Thymus (tissue), 11 donors: ENCODE data around the gene CEP152. TPM values are rescaled to one million over a fixed set of nuclear protein-coding genes. Genes with fewer than 3 reads are reported as not detected.

Source experiments
- DNase-seq, 9 donors: peaks; one replicate each; pipeline ENCODE4 v3.0.0-alpha.2; 2013; ENCODE audit warnings: low spot score in 9 of 9, low read depth in 6 of 9, missing footprints in 1 of 9
- H3K27ac ChIP-seq, 2 donors: one replicate each; pipeline ENCODE4 v1.5.1; 2013; ENCODE audit warnings: control low read depth in 1 of 2, low read depth in 1 of 2, low read length in 1 of 2, mild to moderate bottlenecking in 1 of 2, moderate library complexity in 1 of 2
- H3K27me3 ChIP-seq, 2 donors: one replicate each; pipeline ENCODE4 v1.5.1; 2013; ENCODE audit warnings: low read length in 1 of 2; ENCODE audit not compliant: control insufficient read depth in 2 of 2, insufficient read depth in 1 of 2
- H3K36me3 ChIP-seq, 2 donors: one replicate each; pipeline ENCODE4 v1.5.1; 2013; ENCODE audit warnings: low read length in 1 of 2, mild to moderate bottlenecking in 1 of 2, moderate library complexity in 1 of 2; ENCODE audit not compliant: control insufficient read depth in 2 of 2, insufficient read depth in 2 of 2
- H3K4me1 ChIP-seq, 2 donors: one replicate each; pipeline ENCODE4 v1.5.1; 2013; ENCODE audit warnings: low read length in 2 of 2; ENCODE audit not compliant: control insufficient read depth in 2 of 2, insufficient read depth in 2 of 2
- H3K4me3 ChIP-seq, 2 donors: one replicate each; pipeline ENCODE4 v1.5.1; 2013; ENCODE audit warnings: low read length in 2 of 2, control low read depth in 1 of 2, mild to moderate bottlenecking in 1 of 2
- H3K9me3 ChIP-seq, 2 donors: one replicate each; pipeline ENCODE4 v1.5.1; 2013; ENCODE audit warnings: low read length in 1 of 2, mild to moderate bottlenecking in 1 of 2; ENCODE audit not compliant: control insufficient read depth in 2 of 2, insufficient read depth in 1 of 2
- WGBS: extraction: QIAGEN DNeasy Blood & Tissue Kit; methylation state at CpG from one replicate; pipeline ENCODE4 v1.1.7; 2013; 5-methylcytosine and 5-hydroxymethylcytosine counted together
- polyA plus RNA-seq: library from polyadenylated mRNA; stranded (reverse); fragments of 200-250 nt; gene quantifications from one replicate; pipeline ENCODE4 v1.2.3, GENCODE V29; 2013
- total RNA-seq: library from RNA; stranded (reverse); fragments of 120-200 nt; gene quantifications from one replicate; pipeline ENCODE4 v1.2.4, GENCODE V29; 2013
- donor health status: healthy.

CEP152 gene
- total and polyA plus RNA-seq, 2 donors: 3.0 to 9.1 TPM

DNA sequence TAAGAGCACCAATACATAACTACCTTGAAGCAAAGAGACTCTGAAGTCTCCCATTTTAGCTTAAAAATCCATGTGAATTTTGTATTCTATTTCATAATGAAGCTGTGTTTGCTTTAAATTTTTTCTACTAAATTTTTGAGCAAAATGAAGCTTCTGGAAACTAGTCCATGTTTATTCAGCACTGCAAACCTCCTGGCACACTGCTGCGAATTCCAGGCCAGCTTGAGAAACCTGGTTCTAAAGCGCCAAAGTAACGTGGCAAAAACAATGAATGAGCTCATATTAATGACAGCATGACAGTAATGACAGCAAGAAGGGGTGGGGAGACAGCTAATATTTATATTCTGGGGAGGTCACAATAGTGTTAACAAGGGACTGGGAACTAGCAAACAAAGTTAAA lies 25.7 kb downstream of the CEP152 start:
- Histone ChIP-seq H3K4me1 (no peaks in the 10 kb centered on the region), H3K27me3 (no peaks in the 10 kb centered on the region), H3K36me3 (peaks cover 14 to 41% of the 10 kb centered on the region in 2 donors), H3K4me3 (no peak overlapping the region), H3K9me3 (no peaks in the 10 kb centered on the region), H3K27ac (no peak overlapping the region)
- WGBS: 94% methylated on average over 3 of the region's 3 CpGs
- DNase-seq: no peak

DNA sequence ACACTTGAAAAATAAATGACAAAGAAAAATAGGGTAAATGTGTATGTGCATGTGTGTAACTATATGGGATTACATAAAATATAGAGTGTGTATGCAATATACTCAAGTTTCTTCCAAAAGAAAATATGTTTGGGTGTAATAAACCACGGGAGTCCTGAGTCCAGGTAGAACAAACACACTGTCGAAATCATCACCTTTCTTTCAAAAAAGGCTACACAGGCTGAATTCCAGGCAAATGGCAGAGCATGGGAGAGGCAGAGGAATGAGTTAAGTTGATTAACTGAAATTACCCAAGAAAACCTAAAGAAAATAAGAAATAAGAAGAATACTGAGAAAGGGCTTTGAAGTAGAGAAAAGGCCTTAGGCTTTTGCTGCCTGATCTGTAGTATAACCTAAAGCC lies 26.1 kb downstream of the CEP152 start:
- Histone ChIP-seq H3K36me3 (peaks cover 14 to 43% of the 10 kb centered on the region in 2 donors), H3K4me1 (no peaks in the 10 kb centered on the region), H3K4me3 (no peak overlapping the region), H3K27me3 (no peaks in the 10 kb centered on the region), H3K9me3 (no peaks in the 10 kb centered on the region), H3K27ac (no peak overlapping the region)
- whole genome bisulfite sequencing: 97% methylated on average over 2 of the region's 2 CpGs
- no peak for DNase-seq

GRCh38 chr15:48782911-48783310 lies 28.0 kb downstream of the CEP152 start:
- 98% methylated on average over 2 of the region's 2 CpGs for WGBS
- no peak for DNase-seq

DNA sequence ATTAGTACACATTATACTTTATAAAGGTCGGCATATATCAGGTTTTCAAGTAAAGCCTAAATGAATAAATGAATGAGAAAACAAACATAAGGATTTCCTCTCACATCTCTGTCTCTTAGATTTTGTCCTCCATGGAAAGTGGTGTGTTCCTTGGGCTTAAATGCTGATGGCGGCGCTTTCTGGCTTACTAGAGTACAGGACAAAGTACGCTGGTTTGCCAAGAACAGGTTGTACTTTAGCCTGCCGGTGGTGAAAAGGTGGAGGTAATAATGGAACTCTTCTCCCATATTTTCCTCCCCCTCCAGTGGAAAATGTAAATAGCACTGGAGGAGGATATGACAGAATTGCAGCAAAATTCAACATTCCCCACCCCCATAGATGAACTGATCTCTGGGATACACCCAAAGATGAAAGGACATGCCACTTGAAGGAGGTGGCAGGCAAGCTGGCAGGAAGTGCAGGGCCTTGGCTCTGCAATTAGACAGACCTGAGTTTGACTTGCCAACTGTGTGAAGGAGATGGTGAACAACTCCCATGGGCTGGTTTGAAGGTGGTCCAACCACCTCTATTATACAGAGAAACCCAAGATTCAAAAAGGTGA lies 29.3 kb downstream of the CEP152 start:
- WGBS: 97% methylated on average over 5 of the region's 5 CpGs
- no peak overlapping the region for H3K4me3 ChIP-seq
- DNase-seq: no peak

More at GRCh38 chr15:48782911-48783310, 28.0 kb downstream of the CEP152 start:
- no peaks in the 10 kb centered on the region for H3K27me3 ChIP-seq
- H3K27ac ChIP-seq: no peak overlapping the region
- peaks cover 10 to 30% of the 10 kb centered on the region in 2 donors for H3K36me3 ChIP-seq
- H3K4me3 ChIP-seq: no peak overlapping the region
- H3K9me3 ChIP-seq: no peaks in the 10 kb centered on the region
- H3K4me1 ChIP-seq: no peaks in the 10 kb centered on the region

DNA sequence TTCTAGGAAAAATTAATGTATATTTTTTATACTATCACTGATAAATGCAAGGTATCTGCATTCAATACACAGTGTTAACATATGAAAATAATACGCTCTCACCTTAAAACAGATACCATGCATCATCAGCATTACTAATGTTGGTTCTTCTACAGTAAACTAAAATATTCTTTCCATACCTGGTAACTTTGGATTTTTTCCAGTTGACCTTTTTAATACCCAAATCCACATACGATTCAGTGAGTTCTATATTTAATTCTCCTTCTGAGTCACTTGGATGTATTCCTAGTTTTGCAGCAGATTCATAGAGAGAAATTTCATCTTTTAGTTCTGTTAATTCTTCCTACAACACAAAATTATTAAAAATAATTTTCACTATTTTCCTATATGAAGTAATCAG lies 29.9 kb downstream of the CEP152 start:
- H3K27me3 ChIP-seq: no peaks in the 10 kb centered on the region
- no peak overlapping the region for H3K27ac ChIP-seq
- no peak for DNase-seq
- no peak overlapping the region for H3K4me3 ChIP-seq
- H3K9me3 ChIP-seq: no peaks in the 10 kb centered on the region
- H3K36me3 ChIP-seq: peaks cover 10 to 27% of the 10 kb centered on the region in 2 donors
- no peaks in the 10 kb centered on the region for H3K4me1 ChIP-seq
- WGBS: 94% methylated on average over 2 of the region's 2 CpGs

More for the DNA sequence above, 29.3 kb downstream of the CEP152 start:
- H3K36me3 ChIP-seq: peaks cover 10 to 27% of the 10 kb centered on the region in 2 donors
- no peaks in the 10 kb centered on the region for H3K4me1 ChIP-seq
- H3K27me3 ChIP-seq: no peaks in the 10 kb centered on the region
- H3K9me3 ChIP-seq: no peaks in the 10 kb centered on the region
- H3K27ac ChIP-seq: no peak overlapping the region

GRCh38 chr15:48778331-48778730 lies 32.5 kb downstream of the CEP152 start:
- H3K4me1 ChIP-seq: no peaks in the 10 kb centered on the region
- no peak overlapping the region for H3K4me3 ChIP-seq
- no peaks in the 10 kb centered on the region for H3K9me3 ChIP-seq
- no peak overlapping the region for H3K27ac ChIP-seq
- H3K27me3 ChIP-seq: no peaks in the 10 kb centered on the region
- H3K36me3 ChIP-seq: peaks cover 10 to 22% of the 10 kb centered on the region in 2 donors
- no peak for DNase-seq
- 93% methylated on average over 10 of the region's 10 CpGs for WGBS

- Histone ChIP-seq H3K27me3 (no peaks in the 10 kb centered on the region), H3K4me1 (no peaks in the 10 kb centered on the region), H3K36me3 (peaks cover 10 to 17% of the 10 kb centered on the region in 2 donors), H3K4me3 (no peak overlapping the region), H3K9me3 (no peaks in the 10 kb centered on the region), H3K27ac (no peak overlapping the region)
- DNase-seq: no peak
- WGBS: 98% methylated on average over 1 of the region's 1 CpG
These were observed 33.1 kb downstream of the CEP152 start for GRCh38 chr15:48777645-48778330.

DNA sequence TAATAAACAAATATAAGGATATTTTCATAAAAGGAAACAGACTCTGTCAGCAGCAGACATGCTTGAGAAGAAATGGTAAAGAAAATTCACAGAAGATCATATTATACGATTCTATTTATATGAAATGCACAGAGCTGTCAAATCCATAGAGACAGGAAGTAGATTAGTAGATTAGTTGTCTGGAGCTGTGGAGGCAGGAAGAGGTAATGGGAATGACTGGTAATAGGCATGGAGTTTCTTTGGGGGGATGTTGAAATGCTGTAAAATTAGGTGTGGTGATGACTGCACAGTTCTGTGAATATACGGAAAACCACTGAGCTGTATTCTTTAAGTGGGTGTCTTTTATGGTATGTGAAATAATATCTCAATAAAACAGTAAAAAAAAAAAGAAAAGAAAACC lies 35.3 kb downstream of the CEP152 start:
- no peak overlapping the region for H3K4me3 ChIP-seq
- 98% methylated on average over 2 of the region's 2 CpGs for WGBS
- DNase-seq: no peak
- no peaks in the 10 kb centered on the region for H3K4me1 ChIP-seq
- H3K27me3 ChIP-seq: no peaks in the 10 kb centered on the region
- peaks cover 3 to 4% of the 10 kb centered on the region in 2 donors for H3K36me3 ChIP-seq
- H3K27ac ChIP-seq: no peak overlapping the region
- H3K9me3 ChIP-seq: no peaks in the 10 kb centered on the region

DNA sequence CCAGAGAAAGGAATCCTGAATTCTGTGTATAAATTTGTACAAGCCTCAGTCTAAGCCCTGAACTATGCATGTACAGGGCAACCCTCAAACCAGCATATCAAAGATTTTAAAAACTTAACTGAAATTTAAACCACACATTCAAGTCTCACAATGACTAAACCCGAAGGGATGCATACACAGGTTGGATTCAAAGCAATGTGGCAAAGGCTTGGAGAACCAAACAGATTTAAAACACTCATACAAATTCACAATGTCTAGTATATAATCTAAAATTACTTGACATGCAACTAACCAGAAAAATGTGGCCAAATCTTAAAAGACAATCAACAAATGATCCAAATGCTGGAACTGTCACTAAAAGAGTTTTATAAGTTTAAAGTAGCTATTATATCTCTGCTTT lies 36.4 kb downstream of the CEP152 start:
- WGBS: 100% methylated on average over 1 of the region's 1 CpG
- H3K4me3 ChIP-seq: no peak overlapping the region
- H3K4me1 ChIP-seq: no peaks in the 10 kb centered on the region
- H3K9me3 ChIP-seq: no peaks in the 10 kb centered on the region
- H3K36me3 ChIP-seq: peaks cover 0 to 4% of the 10 kb centered on the region in 2 donors
- no peaks in the 10 kb centered on the region for H3K27me3 ChIP-seq
- H3K27ac ChIP-seq: no peak overlapping the region
- DNase-seq: no peak
